GM18499 (cell line): ENCODE data around the gene PITRM1.
"Not testable (repeated sequence)": the region's sequence is repeated elsewhere in the genome, so short reads cannot be mapped to it uniquely, and the experiment has no call there.

Experiments used
- ATAC-seq: cut with Tn5 transposase; IDR thresholded peaks from one replicate; pipeline ENCODE4 v1.9.1; 2021; ENCODE audit warnings: moderate number of reproducible peaks; ENCODE audit not compliant: insufficient read depth, unreplicated experiment

PITRM1 gene

DNA sequence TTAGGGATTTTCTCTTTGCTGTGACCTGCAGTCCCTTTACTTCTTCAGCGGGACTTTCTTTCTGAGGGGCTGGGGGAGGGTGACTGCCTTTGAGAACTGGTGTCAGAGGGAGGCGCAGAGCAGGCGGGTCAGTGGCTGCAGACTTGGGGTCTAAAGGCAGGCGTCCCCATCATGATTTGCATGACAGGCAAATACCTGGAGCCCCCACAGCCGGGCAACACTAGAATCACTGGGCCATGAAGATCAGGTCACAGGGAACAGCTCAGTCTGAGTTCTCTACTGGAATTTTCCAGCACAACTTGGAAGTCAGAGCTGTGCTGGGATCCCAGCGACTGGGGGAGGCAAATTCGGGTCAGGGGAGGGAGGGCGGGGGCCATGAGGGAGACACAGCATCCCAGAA, 29.2 kb upstream of the PITRM1 start:
- ATAC-seq, result no peak

DNA sequence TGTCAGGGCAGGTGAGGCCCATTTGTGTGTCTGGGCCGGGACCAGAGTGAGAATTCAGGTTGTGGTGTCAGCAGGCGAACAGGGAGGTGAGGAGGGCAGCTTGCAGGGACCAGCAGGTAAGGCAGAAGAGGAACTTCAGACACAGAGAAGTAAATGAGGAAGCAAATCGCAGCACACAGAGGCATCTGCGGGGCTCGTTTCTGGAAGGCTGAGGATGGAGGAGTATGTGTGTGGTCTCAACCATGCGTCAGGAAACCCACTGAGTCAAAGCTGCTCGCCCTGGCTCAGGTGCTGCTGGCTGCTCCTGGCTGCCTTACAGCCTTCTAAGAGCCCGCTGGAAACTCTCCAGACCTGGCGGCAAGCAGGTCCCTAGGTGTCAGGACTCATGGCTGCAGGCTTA, 26.9 kb upstream of the PITRM1 start:
- ATAC-seq, result no peak

DNA sequence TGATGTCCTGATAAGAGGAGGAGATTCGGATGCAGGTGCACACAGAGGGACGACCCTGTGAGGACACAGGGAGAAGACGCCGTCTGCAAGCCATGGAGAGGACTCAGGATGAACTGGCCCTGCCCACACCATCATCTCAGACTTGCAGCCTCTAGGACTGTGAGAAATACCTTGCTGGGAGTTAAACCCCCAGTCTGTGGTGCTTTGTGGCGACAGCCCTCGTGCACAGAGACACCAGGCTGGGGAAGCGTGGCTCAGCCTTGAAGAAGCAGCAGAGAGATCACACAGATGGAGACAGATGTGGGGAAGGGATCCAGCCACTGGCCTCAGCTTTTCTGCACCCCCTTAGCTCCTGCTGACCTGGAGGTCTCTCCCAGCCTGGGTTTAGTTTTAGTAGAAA, 26.3 kb upstream of the PITRM1 start:
- ATAC-seq, result no peak

DNA sequence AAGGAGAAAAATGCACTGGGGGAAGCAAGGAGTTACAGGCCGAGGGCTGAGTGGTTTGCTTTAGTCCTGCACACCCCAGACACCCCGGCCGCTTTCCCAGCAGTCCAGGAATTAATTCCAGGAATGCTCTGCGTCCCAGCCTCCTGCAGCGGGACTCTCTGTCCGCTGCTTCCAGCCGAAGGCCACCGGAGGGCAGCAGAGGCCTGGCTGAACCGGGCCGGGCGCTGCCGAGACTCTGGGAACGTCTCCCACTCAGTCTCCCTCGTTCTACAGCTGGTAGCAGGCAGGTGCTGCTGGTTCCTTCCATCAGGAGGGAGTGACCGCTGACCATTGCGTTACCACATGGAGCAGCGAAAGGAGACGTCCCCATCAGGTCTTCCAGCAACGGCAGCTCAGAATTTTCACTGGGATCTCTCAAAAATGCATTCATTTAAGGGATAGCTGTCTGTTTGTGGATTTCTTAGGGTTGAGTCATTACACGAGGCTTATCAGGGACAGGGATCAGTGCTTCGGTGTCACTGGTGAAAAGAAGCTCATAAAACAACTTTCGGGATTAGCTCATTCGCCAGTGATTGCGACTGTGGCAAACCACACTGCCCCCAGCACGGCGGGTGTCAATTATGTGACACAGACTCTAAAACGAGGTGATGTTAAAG, 24.9 kb upstream of the PITRM1 start:
- ATAC-seq, result peak; percentile 81

DNA sequence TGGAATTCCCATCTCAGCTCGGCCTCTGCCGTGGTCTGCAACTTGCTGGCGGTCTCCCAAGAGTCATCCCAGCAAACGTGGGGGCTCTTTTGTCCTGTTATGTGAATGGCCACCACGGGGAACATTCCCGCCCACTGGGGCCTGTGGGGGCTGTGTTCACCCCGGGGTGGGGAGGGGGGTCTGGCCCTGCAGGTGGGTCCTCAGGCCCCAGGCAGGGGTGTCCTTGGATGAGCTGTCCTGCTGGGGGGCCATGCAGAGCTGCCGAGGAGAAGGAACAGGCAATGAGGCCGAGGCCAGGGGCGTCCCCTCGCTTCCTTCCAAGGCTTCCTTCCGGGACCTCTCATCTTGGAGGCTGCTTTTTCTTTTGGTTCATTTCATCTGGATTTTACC, 24.4 kb upstream of the PITRM1 start:
- no peak for ATAC-seq

DNA sequence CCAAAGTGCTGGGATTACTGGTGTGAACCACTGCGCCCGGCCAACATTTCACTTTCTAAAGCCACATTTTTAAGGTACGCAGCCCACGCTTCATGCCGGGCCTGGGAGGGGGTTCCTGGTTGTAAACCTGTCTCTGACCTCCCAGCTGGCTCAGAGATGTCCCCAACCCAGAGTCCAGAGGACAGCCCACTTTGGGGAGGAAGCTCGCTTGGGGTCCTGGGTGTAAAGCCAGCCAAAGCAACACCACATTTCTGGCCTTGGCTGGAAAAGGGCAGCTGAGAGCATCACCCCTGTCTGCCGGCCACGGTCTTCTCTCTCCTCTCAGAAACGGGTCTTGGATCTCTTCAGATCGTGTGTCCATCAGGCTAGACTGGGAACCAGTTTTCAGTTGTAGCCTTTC, 23.9 kb upstream of the PITRM1 start:
- no peak for ATAC-seq

DNA sequence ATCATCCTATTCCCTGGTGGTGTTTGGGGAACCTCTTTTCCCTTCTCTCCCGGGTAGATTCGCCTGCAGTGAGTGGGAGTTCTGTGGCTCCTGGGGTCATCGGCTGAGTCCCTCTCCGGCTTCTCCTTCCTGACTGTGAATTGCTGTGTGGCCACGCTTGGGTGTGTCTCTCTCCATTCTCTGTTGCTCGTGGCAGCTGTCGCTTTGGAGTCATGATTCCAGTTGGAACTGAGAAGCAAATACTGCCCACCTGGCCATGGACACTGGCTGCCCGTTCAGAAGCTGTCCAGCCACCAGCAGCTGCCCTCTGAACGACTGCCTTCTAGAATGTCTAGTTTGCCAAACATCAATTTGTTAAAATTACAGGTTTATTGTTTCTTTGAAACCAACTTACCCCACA, 23.1 kb upstream of the PITRM1 start:
- ATAC-seq, result no peak

DNA sequence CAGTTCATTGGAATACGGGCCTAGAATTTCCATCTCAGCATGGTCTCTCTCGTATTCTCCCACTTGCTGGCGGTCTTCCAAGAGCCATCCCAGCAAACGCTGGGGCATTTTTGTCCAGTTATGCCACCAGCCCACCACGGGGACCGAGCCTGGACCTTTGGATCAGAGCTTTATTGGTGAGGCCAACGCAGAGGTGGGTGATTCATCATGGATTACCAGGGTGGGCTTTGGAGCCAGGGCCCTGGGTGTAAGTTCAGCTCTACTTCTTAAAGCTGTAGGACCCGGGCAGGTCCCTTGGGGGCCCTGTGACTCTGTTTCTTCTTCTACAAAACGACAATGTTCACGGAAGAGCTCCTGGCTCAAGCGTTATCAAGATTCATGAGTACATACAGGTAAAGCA, 22.7 kb upstream of the PITRM1 start:
- ATAC-seq, result no peak

DNA sequence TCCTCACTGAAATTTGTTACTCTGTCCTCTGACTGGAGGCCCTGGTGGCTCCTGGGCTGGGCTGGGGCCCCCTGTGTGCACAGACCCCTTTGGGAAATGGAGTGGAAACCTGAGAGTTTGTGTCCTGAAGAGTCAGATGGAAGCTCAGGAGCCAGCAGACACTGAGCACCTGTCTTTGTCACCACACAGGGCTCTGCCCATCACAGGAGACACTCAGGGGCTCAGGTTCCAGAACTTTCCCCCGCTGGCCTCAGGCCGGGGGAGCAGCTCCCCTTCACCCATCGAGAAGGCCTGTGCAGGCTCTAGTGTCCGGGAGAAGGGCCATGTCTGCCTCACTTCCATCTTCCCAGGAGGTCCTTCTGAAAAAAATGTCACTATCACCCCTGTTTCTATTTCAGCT, 22.3 kb upstream of the PITRM1 start:
- no peak for ATAC-seq

DNA sequence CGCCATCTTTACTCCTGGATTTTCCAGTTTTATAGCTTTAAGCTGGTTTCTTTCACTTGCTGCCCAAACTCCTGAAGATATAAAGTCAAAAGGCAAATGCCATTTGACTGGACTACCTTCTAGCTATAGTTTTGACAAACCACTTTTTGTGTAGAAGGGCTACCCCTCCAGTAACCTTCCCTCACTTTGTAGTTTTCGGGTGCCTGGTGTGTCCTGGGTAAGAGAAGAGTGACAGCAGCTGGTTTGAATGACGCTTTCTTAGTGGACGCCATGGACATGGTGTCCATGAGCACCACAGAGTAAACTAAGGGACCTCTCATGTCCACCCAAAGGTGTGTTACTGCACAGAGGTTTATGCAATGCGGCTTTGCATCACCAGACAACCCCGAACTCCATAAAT, 21.2 kb upstream of the PITRM1 start:
- ATAC-seq, result no peak

DNA sequence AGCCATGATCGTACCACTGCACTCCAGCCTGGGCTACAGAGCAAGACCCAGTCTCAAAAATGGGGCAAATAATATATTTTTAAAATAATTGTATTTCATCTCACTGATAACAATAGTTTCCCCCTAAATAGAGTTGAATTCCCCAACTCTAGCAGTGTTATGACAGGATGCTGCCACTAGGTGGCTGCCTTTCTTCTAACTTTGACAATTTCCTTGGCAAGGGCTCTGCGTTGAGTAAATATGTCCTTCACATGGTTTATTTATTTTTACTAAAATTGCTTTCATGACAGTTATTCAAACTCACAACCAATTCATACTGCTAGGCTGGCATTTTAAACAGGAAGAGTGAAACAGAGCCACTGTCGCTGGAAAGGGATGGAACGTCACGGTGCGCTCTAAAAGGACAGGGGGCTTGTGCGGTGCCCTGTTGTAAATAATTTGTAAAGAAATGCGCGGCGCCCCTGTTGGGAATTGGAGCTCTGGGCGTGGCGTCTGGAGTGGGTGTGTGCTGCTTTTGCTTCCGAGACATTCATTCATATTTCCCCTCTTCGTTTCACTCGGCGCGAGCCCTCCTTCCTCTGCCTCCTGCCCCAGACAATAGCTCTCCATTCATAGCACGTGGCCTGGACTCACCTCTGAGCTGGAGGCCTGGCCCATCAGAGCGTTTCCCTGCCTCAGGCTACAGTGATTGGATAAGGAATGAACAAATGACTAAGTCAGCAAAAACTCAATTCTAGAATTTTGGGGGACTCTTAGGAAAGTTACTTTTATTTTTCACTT, 20.5 kb upstream of the PITRM1 start:
- ATAC-seq, result no peak

DNA sequence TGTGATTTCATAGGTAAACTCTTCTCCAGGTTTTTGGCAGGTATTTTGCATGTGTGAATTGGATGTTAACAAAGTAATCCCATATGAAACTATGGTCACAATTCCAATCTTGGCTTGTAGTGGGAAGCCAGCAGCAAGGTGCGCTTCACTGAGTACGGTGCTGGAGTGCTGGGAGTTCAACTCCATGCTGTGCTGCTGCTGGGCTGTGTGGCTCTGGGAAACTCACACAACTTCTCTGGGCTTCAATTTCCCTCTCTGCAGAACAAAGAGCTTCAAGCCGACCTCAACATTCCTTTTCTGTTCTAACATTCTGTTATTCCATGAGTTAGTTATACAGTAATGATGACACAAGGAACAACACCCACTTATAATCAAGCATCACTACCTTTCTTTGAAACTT, 18.2 kb upstream of the PITRM1 start:
- ATAC-seq, result no peak

DNA sequence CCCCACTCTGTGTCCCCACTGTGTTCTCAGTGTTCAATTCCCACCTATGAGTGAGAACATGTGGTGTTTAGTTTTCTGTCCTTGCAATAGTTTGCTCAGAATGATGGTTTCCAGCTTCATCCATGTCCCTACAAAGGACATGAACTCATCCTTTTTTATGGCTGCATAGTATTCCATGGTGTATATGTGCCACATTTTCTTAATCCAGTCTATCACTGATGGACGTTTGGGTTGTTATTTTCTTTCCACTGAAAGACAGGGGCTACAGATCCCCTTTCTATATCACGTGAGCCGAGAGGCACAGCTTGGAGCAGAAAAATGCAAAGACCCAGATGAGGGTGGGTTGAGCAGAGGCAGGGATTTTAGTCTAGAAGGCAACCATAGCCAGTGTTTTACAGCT, 14.6 kb upstream of the PITRM1 start:
- ATAC-seq, result not testable (repeated sequence)

DNA sequence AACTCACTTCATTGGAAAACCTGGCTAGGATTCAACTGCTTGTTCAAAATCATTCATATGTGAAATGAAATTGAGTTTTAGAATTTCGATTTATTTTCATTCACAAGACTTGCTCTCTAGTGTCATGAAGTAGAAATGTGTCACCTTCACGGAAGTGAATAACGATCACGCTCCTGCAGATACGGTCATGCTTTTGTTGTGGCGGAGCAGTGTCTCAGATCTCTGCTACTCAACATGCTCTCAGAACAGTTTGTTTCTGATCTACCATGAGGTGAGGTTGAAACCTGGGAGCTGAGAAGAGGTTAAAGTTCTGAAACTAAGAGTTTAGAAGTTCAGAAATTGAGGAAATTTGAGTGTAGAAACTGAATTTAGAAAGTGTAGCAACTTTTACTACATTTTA, 13.8 kb upstream of the PITRM1 start:
- no peak for ATAC-seq

DNA sequence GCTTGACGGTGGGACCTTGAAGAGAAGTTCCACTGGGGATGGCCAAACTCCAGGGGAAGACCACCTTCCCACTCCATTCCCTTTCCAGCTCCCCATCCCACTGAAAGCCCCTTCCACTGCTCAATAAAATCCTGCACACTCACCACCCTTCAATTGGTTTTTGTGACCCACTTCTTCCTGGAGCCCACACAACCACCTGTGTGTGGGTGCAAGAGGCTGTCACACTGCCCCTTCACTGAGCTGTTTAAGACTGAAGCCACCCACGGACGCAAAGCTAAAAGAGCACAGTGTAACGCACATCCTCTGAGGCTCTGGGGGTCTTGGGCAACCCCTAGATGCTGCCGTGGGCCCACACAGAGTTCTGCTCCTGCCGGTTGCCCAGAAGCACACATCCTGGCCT, 12.8 kb upstream of the PITRM1 start:
- ATAC-seq, result no peak

DNA sequence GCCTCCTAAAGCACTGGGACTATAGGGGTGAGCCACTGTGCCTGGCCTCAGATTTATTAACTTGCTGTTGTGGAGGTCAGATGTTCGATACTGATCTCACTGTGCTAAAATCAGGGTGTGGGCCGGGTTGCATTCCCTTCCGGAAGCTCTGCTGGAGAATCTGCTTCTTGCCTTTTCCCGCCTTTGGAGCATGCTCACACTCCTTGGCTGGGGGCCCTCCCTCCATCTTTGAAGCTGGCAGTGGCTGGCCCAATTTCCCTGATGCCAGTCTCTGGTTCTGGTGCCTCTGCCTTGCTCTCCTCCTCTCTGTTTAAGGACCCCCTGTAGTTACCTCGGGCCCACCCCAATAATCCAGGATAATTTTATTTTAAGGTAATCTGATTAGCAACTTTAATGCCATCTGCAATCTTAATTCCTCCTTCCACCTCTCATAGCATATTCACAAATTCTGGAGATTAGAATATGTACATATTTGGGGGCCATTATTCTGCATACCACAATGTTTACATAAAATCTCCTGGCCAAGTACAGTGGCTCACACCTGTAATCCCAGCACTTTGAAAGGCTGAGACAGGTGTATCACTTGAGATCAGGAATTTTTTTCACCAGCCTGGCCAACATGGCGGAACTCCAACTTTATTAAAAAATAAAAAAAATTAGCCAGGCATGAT, 7.9 kb upstream of the PITRM1 start:
- ATAC-seq, result no peak

DNA sequence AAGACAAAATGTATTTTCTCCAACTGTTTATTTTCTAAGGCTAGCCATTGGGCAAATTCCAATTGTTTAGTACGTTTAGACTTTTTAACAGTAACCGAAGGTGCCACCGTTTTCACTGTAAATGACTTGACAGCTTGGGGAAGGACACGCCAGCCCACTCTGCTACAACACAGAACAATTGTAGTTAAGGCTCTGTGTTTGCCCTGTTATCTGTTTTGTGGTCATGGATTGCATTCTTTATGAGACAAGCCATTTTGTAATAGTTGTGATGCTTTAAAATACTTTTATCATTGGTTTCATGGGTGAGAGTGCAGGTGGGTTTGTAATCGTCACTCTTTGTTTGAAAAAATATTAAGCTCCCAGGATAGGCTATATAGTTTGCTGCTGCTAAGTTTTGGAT, 6.6 kb upstream of the PITRM1 start:
- no peak for ATAC-seq

DNA sequence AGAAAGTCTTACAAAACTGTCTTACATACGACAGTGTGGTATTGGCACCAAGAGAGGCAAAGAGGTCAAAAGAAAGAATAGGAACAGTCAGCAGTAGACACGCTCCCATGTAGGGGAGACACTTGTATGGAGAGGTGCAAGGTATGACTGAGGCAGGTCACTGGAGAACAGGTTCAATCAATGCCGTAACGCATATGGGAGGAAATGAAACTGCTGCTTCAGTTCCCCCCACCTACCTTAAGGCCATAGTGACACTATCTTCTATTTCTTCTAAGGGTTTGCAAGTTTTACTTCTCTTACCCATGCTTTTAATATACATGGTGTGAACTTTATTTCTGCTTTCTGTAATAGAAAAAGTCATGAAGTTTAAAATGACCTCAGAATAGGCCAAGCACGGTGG, 5.5 kb upstream of the PITRM1 start:
- no peak for ATAC-seq

DNA sequence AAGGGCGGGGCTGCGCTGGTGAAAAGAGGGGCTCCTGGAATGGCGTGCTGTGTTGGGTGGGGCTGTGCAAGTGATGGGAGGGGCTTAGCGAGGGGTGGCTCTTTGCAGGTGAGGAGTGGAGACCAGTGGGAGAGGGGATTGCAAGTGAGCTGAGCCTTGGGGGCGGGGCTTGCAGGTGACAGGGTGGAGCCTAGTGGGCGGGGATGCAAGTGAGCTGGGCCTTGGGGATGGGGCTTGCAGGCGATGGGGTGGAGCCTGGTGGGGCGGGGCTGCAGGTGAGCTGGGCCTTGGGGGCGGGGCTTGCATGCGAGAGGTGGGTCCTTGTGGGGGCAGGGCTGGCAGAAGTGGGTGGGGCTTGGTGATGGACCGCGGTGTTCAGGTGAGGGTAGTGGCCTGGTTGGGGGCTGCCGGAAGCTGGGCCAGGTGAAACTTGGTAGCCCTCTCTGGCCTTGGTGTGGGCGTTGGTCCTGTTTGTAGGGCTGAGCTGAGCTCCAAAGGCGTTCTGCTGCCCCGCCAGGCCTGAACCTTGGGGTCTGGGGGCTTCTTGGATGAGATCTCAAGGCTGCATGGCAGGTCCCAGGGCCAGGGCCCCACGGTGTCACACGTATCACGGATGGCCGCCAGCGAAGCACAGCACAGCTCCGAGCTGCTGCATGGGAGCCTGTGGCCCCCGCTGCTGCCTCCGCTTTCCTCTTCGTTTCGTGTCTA, 743 bp upstream of the PITRM1 start:
- no peak for ATAC-seq

DNA sequence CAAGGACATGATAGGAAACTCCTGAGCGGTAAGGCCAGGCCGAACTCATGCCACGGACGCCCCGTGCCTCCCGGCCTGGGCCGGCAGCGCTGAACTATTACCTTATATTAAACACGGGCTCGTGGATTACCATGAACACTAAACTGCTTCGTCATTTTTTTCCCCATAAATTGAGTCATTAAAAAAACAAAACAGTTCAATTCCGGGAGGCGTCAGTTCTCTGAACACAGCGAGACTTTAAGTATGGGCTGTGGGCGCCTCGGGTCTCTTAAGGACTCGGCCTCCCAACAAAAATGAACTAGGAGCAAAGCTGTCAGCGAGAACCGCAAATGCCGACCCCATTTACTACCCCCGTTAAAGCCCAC, 519 bp downstream of the PITRM1 start:
- ATAC-seq, result no peak

DNA sequence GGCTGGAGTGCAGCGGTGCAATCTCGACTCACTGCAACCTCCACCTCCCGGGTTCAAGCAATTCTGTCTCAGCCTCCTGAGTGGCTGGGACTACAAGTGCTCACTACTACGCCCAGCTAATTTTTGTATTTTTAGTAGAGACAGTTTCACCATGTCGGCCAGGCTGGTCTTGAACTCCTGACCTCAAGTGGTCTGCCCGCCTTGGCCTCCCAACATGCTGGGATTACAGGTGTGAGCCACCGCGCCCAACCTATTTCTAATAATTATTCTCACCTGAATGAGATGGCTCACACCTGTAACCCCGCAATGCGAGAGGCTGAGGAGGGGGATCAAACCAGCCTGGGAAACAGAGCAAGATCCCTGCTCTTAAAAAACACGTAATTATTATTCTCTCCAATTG, 1.1 kb downstream of the PITRM1 start:
- not testable (repeated sequence) for ATAC-seq
